Activated T-helper 1 cell treated with anti-CD3 and anti-CD28 coated beads, Interleukin-2, amount 50 U/mL, for 16 hours (primary cell): ENCODE results near the gene SMIM10L2A.
"Not testable (repeated sequence)": the region's sequence is repeated elsewhere in the genome, so short reads cannot be mapped to it uniquely, and the experiment has no call there.

Experiments
- DNase-seq, 2 donors: peaks; one replicate each; pipeline ENCODE4 v3.0.0-alpha.2; 2020; ENCODE audit warnings: low read depth in 1 of 2, low spot score in 1 of 2

Gene SMIM10L2A

GRCh38 chrX:135421932-135422809, at the start of gene SMIM10L2A:
TSS of gene SMIM10L2A (plus strand) at chrX:135421944. CDS start at chrX:135422132, 188 bp downstream.
- no peak for DNase-seq

- DNase-seq, result no peak
Measured at GRCh38 chrX:135373357-135373756, 48.4 kb upstream of the SMIM10L2A start.

GRCh38 chrX:135382260-135382659, 39.5 kb upstream of the SMIM10L2A start:
- DNase-seq, result no peak

- DNase-seq, result no peak
Measured at GRCh38 chrX:135383249-135383648, 38.5 kb upstream of the SMIM10L2A start.

- no peak for DNase-seq
Measured at GRCh38 chrX:135384161-135384836, 37.4 kb upstream of the SMIM10L2A start.

- DNase-seq, result no peak
Measured at GRCh38 chrX:135388841-135389240, 32.9 kb upstream of the SMIM10L2A start.

- DNase-seq, result no peak
Measured at GRCh38 chrX:135389243-135389642, 32.5 kb upstream of the SMIM10L2A start.

- DNase-seq, result no peak
Measured at GRCh38 chrX:135389717-135390116, 32.0 kb upstream of the SMIM10L2A start.

GRCh38 chrX:135391734-135392133, 30.0 kb upstream of the SMIM10L2A start:
- DNase-seq, result no peak

- no peak for DNase-seq
Measured at GRCh38 chrX:135393051-135393450, 28.7 kb upstream of the SMIM10L2A start.

- DNase-seq, result no peak
Measured at GRCh38 chrX:135395064-135395463, 26.7 kb upstream of the SMIM10L2A start.

- DNase-seq, result no peak
Measured at GRCh38 chrX:135396109-135396508, 25.6 kb upstream of the SMIM10L2A start.

- DNase-seq, result no peak
Measured at GRCh38 chrX:135396566-135396965, 25.2 kb upstream of the SMIM10L2A start.

GRCh38 chrX:135397652-135398051, 24.1 kb upstream of the SMIM10L2A start:
- no peak for DNase-seq

- no peak for DNase-seq
Measured at GRCh38 chrX:135403374-135403773, 18.4 kb upstream of the SMIM10L2A start.

- DNase-seq, result not testable (repeated sequence)
Measured at GRCh38 chrX:135406428-135406827, 15.3 kb upstream of the SMIM10L2A start.

- DNase-seq, result no peak
Measured at GRCh38 chrX:135408794-135409193, 12.9 kb upstream of the SMIM10L2A start.

- no peak for DNase-seq
Measured at GRCh38 chrX:135410861-135411627, 10.7 kb upstream of the SMIM10L2A start.

GRCh38 chrX:135411893-135412292, 9.9 kb upstream of the SMIM10L2A start:
- DNase-seq, result no peak

GRCh38 chrX:135416546-135416945, 5.2 kb upstream of the SMIM10L2A start:
- no peak for DNase-seq

GRCh38 chrX:135420831-135421230, 913 bp upstream of the SMIM10L2A start:
- DNase-seq, result no peak

- peak; percentile 69 to 79 for DNase-seq
Measured at GRCh38 chrX:135421537-135421931, 210 bp upstream of the SMIM10L2A start.
